Measurements from ENCODE around the gene APBA2.
"Not testable (repeated sequence)": the region's sequence is repeated elsewhere in the genome, so short reads cannot be mapped to it uniquely, and the experiment has no call there.

The APBA2 gene

DNA sequence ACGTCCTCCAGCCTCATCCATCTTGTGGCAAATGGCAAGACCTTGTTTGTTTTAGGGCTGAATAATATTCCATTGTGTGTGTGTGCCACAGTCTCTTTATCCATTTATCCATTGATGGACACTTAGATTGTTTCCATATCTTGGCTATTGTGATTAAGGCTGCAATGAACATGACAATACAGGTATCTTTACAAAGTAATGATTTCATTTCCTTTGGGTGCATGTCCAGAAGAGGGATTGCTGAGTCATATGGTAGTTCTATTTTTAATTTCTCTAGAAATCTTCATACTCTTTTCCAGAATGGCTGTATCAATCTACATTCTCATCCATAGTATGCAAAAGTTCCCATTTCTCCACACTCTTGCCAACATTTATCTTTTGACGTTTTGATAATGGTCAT is 31.2 kb upstream of the APBA2 start:
- ATAC-seq (ENCODE audit: low read depth), result peak; percentile 58; the same call in 2 of the 3 replicates
- H3K36me3 ChIP-seq (ENCODE audit: low read depth); DNase-seq (ENCODE audit: low spot score); H3K9me3 ChIP-seq (ENCODE audit: severe bottlenecking); H3K27ac ChIP-seq (ENCODE audit: poor library complexity, severe bottlenecking); H3K4me1 ChIP-seq (ENCODE audit: insufficient read depth, poor library complexity, severe bottlenecking); H3K4me3 ChIP-seq (ENCODE audit: severe bottlenecking); H3K27me3 ChIP-seq (ENCODE audit: insufficient read depth, poor library complexity, severe bottlenecking): not testable (repeated sequence)

DNA sequence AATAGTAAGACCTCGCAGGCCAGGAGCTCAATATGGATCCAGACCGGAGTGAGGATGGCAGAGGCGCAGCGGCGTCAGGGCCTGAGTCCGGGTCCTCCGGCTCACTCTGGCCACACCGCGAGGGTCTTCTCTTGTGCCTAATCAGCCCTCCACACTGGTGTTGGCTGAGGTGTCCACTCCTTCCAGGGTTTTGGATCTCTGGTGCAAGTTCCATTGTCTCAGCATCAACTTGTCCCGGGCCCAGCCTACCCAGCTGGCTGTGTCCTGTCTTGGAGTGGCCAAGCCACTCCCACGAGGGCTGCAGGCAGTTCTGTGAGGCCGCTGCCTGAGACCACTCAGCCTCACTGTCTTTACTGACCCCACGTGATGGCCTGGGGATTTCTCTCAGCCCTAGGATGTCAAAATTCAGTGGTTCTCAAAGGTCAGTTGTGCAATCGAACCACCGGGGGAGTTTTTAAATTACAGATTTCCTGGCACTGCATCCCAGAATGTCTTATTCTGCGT is 24.7 kb upstream of the APBA2 start:
- Histone ChIP-seq H3K4me3 (ENCODE audit: severe bottlenecking) (no peak overlapping the region), H3K27me3 (ENCODE audit: insufficient read depth, poor library complexity, severe bottlenecking) (no peaks in the 10 kb centered on the region), H3K27ac (ENCODE audit: poor library complexity, severe bottlenecking) (no peak overlapping the region), H3K4me1 (ENCODE audit: insufficient read depth, poor library complexity, severe bottlenecking) (no peaks in the 10 kb centered on the region), H3K9me3 (ENCODE audit: severe bottlenecking) (no peaks in the 10 kb centered on the region), H3K36me3 (ENCODE audit: low read depth) (no peaks in the 10 kb centered on the region)
- no peak for DNase-seq (ENCODE audit: low spot score)
- TF ChIP-seq, protein P1, sequence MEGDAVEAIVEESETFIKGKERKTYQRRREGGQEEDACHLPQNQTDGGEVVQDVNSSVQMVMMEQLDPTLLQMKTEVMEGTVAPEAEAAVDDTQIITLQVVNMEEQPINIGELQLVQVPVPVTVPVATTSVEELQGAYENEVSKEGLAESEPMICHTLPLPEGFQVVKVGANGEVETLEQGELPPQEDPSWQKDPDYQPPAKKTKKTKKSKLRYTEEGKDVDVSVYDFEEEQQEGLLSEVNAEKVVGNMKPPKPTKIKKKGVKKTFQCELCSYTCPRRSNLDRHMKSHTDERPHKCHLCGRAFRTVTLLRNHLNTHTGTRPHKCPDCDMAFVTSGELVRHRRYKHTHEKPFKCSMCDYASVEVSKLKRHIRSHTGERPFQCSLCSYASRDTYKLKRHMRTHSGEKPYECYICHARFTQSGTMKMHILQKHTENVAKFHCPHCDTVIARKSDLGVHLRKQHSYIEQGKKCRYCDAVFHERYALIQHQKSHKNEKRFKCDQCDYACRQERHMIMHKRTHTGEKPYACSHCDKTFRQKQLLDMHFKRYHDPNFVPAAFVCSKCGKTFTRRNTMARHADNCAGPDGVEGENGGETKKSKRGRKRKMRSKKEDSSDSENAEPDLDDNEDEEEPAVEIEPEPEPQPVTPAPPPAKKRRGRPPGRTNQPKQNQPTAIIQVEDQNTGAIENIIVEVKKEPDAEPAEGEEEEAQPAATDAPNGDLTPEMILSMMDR (IDR thresholded peaks at IDR 0.05; ENCODE audit: poor library complexity, severe bottlenecking), result no peak
- no peak for ATAC-seq (ENCODE audit: low read depth)

GRCh38 chr15:28861589-28862293 is 24.0 kb upstream of the APBA2 start:
- ATAC-seq (ENCODE audit: low read depth); H3K4me1 ChIP-seq (ENCODE audit: insufficient read depth, poor library complexity, severe bottlenecking); H3K27ac ChIP-seq (ENCODE audit: poor library complexity, severe bottlenecking); H3K9me3 ChIP-seq (ENCODE audit: severe bottlenecking); H3K36me3 ChIP-seq (ENCODE audit: low read depth); DNase-seq (ENCODE audit: low spot score); H3K27me3 ChIP-seq (ENCODE audit: insufficient read depth, poor library complexity, severe bottlenecking); H3K4me3 ChIP-seq (ENCODE audit: severe bottlenecking): not testable (repeated sequence)

GRCh38 chr15:28868744-28869345 is 16.9 kb upstream of the APBA2 start:
- Histone ChIP-seq H3K4me3 (ENCODE audit: severe bottlenecking) (no peak overlapping the region), H3K27ac (ENCODE audit: poor library complexity, severe bottlenecking) (no peak overlapping the region), H3K36me3 (ENCODE audit: low read depth) (no peaks in the 10 kb centered on the region), H3K27me3 (ENCODE audit: insufficient read depth, poor library complexity, severe bottlenecking) (no peaks in the 10 kb centered on the region), H3K9me3 (ENCODE audit: severe bottlenecking) (no peaks in the 10 kb centered on the region), H3K4me1 (ENCODE audit: insufficient read depth, poor library complexity, severe bottlenecking) (no peaks in the 10 kb centered on the region)
- no peak for ATAC-seq (ENCODE audit: low read depth)
- TF ChIP-seq, protein P1 (IDR thresholded peaks at IDR 0.05; ENCODE audit: poor library complexity, severe bottlenecking), result no peak
- no peak for DNase-seq (ENCODE audit: low spot score)

DNA sequence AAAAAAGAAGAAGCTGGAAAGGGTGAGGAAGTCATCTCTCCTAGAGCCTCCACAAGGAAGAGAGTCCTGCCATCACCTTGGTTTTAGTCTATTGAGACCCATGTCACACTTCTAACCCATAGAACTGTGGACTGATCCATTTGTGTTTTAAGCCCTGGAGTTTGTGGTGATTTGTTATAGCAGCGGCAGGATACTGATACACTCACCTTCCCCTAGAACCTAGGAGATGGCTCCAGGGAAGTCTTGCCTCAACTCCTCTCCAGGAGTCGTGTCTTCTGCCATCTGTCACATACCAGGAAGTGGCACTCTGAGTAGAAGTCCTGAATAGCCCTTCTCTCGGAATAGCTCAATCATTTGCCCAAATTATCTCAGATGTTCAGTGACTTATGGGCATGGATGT is 14.6 kb upstream of the APBA2 start:
- Histone ChIP-seq H3K9me3 (ENCODE audit: severe bottlenecking) (no peaks in the 10 kb centered on the region), H3K27me3 (ENCODE audit: insufficient read depth, poor library complexity, severe bottlenecking) (no peaks in the 10 kb centered on the region), H3K4me1 (ENCODE audit: insufficient read depth, poor library complexity, severe bottlenecking) (no peaks in the 10 kb centered on the region), H3K36me3 (ENCODE audit: low read depth) (no peaks in the 10 kb centered on the region), H3K4me3 (ENCODE audit: severe bottlenecking) (no peak overlapping the region), H3K27ac (ENCODE audit: poor library complexity, severe bottlenecking) (no peak overlapping the region)
- no peak for DNase-seq (ENCODE audit: low spot score)
- no peak for ATAC-seq (ENCODE audit: low read depth)
- TF ChIP-seq, protein P1 (IDR thresholded peaks at IDR 0.05; ENCODE audit: poor library complexity, severe bottlenecking), result no peak

DNA sequence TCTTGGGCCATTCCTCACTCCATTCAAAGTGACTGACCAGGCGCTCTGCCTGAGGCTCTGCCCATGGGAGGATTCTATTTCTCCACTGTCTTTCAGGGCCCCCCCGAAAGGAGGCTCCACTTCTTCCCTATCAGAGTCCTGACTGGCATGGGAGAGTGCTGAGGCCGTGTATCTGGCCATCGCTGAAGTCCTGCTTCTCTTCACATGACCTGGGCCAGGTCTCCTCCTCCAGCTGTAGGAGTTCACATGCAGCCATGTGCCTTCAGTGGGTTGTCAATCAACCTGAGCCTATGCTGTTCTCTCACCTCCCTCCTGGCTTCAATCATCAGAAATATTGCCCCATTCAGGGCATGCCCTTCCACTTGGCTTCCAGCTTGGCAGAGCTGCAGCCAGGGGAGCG is 12.8 kb upstream of the APBA2 start:
- no peak overlapping the region for H3K4me3 ChIP-seq (ENCODE audit: severe bottlenecking)
- TF ChIP-seq, protein P1 (IDR thresholded peaks at IDR 0.05; ENCODE audit: poor library complexity, severe bottlenecking), result no peak

More for the DNA sequence above, 12.8 kb upstream of the APBA2 start:
- no peaks in the 10 kb centered on the region for H3K4me1 ChIP-seq (ENCODE audit: insufficient read depth, poor library complexity, severe bottlenecking)
- no peak for ATAC-seq (ENCODE audit: low read depth)
- DNase-seq (ENCODE audit: low spot score), result no peak
- no peak overlapping the region for H3K27ac ChIP-seq (ENCODE audit: poor library complexity, severe bottlenecking)
- no peaks in the 10 kb centered on the region for H3K9me3 ChIP-seq (ENCODE audit: severe bottlenecking)
- H3K27me3 ChIP-seq (ENCODE audit: insufficient read depth, poor library complexity, severe bottlenecking), result no peaks in the 10 kb centered on the region
- H3K36me3 ChIP-seq (ENCODE audit: low read depth), result no peaks in the 10 kb centered on the region
